D721Med (cell line): ENCODE data around the gene CENPN.

Source experiments
- DNase-seq: peaks from one replicate; pipeline ENCODE4 v3.0.0; 2011; ENCODE audit warnings: low spot score; ENCODE audit not compliant: insufficient read length
- FAIRE-seq: peaks from 2 replicates; lab custom pipeline; 2011; peaks lifted over from hg19 to GRCh38; lab: Jason Lieb, UNC
- CTCF ChIP-seq: IDR thresholded peaks from 2 replicates; pipeline ENCODE4 v1.5.1; 2012; ENCODE audit warnings: mild to moderate bottlenecking, control low read depth; ENCODE audit not compliant: insufficient read depth; ENCODE audit errors: missing control alignments

The CENPN gene

GRCh38 chr16:80997139-80997798 is 9.7 kb upstream of the CENPN start:
- no peak for TF ChIP-seq CTCF
- FAIRE-seq (no peak), DNase-seq (no peak)

DNA sequence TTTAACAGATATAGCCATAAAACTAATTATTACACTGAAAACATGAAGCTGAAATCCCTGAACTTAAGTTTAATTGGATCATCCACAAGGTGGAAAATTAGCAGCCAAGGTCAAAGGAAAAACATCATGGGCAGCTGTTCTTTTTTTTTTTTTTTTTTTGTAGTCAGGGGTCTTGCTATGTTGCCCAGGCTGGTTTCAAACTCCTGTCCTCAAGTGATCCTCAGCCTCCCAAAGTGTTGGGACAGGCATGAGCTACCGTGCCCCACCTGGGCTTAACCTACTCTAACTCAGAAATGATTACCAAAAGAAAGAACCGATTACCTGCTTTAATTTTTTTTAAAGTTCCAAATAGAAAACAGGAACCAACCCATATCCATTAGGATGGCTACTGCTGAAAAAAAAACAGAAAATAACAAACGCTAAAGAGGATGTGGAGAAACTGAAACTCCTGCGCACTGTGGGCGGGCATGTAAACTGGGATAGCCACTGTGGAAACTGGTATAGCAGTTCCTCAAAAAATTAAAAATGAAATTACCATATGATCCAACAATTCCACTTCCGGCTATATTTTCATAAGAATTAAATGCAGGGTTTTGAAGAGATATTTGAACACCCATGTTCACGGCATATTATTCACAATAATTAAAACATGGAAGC is 8.9 kb upstream of the CENPN start:
- TF ChIP-seq CTCF, result no peak
- no peak for FAIRE-seq
- no peak for DNase-seq

DNA sequence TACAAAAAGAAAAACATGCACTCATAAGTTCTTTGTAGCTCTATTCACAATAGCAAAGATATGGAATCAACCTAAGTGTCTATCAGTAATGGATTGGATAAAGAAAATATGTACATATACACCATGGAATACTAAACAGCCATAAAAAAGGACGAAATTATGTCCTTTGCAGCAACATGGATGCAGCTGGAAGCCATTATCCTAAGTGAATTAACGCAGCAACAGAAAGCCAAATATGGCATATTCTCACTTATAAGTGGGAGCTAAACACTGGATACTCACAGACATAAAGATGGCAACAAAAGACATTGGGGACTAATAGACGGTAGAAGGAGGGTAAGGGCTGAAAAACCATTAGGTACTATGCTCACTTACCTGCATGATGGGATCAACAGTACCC is 6.1 kb upstream of the CENPN start:
- no peak for DNase-seq
- no peak for TF ChIP-seq CTCF
- FAIRE-seq, result no peak

DNA sequence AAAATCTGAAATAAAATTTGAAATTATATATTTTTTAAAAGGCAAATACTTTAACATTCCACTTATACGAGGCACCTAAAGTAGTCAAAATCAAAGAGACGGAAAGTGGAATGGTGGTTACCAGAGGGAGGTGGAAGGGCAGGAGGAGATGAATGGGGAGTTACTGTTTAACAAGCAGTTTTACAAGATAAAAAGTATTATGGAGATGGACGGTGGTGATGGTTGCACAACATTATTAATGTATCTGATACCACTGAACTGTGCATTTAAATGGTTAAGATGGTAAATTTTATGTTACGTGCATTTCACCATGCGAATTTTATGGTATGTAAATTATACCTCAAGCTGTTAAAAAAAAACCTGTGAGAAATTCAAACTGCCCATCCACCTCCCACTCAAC is 5.7 kb upstream of the CENPN start:
- no peak for TF ChIP-seq CTCF
- FAIRE-seq, result no peak

GRCh38 chr16:81003064-81003463 is 4.0 kb upstream of the CENPN start:
- no peak for DNase-seq
- no peak for FAIRE-seq
- no peak for TF ChIP-seq CTCF

More for the DNA sequence above, 5.7 kb upstream of the CENPN start:
- DNase-seq, result no peak

GRCh38 chr16:81003610-81004460 is 3.2 kb upstream of the CENPN start:
- no peak for FAIRE-seq
- TF ChIP-seq CTCF, result no peak
- DNase-seq, result no peak
